Measurements from ENCODE around the gene NEAT1. TPM values are rescaled to one million over a fixed set of nuclear protein-coding genes. Genes with fewer than 3 reads are reported as not detected.

The NEAT1 gene
- total and polyA plus RNA-seq, 2 of the 8 experiments (the other 6 are each of a cell fraction or from before 2014, with no cell fraction given) = 2.4 to 10.7 TPM

DNA sequence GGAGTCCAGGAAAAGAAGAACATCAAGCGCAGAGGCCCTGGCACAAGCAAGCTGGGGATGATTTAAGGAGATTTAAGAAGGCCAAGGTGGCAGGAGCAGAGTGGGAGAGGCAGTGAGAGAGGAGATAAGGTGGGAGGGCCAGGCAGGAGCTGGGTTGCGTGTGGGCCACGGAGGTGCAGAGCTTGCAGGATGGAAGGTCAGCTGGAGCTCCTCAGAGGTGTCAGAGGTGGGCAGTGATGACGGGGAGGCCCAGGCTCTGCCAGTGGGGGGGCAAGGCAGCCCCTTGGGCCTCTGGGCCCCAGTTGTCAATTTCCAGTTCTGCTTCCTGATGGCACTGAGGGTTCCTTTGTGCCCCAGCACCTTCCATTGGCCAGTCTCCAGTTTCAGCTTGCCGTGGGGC, 29.7 kb upstream of the NEAT1 start (continued):
- TF ChIP-seq SRF (IDR thresholded peaks at IDR 0.05; ENCODE audit: low read depth, low read length) = no peak
- TF ChIP-seq CEBPB (IDR thresholded peaks at IDR 0.05; ENCODE audit: low read depth, low read length) = no peak
- no peak for TF ChIP-seq JUN (IDR thresholded peaks at IDR 0.05; ENCODE audit: low read depth, low read length)
- TF ChIP-seq TCF12 (IDR thresholded peaks at IDR 0.05; ENCODE audit: low read depth, low read length) = no peak

All from H1 (cell line).